Lower leg skin (tissue), 3 donors: ENCODE results near the gene KRT23.

Experiments used
- POLR2A ChIP-seq, 2 donors: fragments of 450-650 bp; IDR thresholded peaks; one replicate each; pipeline ENCODE4 v1.6.1; 2016 to 2017; ENCODE audit warnings: antibody characterized with exemption in 2 of 2, mild to moderate bottlenecking in 1 of 2, moderate library complexity in 1 of 2
- TF ChIP-seq, protein P1 (sequence below), 3 donors: fragments of 450-650 bp; IDR thresholded peaks; one replicate each; pipeline ENCODE4 v1.5.1; 2016; ENCODE audit warnings: antibody characterized with exemption in 3 of 3, mild to moderate bottlenecking in 3 of 3, moderate library complexity in 2 of 3

DNA sequence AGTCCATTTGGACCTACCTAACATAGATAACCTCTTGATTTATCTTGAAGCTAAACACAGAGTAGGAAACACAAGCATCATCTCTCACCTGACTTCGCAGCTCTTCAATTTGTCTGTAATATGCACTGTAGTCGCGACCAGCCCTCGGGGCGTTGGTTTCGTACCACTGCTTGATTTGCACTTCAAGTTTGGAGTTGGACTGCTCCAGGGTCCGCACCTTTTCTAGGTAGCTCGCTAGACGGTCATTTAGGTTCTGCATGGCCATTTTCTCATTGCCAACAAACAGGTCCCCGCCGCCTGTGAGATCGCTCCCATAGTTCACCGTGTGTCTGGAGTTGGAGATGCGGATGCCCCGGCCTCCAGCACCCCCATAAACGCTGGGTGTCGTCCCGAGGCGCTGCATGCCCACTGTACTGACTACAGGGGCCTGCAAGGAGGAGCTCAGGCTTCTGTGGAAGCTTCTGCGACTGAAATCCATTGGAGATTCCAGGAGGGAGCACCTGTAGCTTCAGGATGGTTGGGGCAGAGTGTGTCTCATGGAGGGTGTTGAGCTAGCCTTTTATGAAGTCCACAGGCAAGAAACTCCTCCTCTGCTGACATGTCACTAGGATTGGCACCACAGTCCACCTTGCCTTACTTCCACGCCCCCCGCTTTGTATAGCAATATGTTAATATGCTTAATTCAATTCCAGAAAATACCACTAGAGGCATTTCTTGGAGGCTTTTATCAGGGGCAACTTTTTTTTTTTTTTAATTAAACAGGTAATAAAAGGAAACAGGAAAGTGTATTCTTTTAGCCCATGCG is 52.5 kb downstream of the KRT23 start, which contains the start of gene KRT20:
- TF ChIP-seq, protein P1, sequence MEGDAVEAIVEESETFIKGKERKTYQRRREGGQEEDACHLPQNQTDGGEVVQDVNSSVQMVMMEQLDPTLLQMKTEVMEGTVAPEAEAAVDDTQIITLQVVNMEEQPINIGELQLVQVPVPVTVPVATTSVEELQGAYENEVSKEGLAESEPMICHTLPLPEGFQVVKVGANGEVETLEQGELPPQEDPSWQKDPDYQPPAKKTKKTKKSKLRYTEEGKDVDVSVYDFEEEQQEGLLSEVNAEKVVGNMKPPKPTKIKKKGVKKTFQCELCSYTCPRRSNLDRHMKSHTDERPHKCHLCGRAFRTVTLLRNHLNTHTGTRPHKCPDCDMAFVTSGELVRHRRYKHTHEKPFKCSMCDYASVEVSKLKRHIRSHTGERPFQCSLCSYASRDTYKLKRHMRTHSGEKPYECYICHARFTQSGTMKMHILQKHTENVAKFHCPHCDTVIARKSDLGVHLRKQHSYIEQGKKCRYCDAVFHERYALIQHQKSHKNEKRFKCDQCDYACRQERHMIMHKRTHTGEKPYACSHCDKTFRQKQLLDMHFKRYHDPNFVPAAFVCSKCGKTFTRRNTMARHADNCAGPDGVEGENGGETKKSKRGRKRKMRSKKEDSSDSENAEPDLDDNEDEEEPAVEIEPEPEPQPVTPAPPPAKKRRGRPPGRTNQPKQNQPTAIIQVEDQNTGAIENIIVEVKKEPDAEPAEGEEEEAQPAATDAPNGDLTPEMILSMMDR (IDR thresholded peaks at IDR 0.05), result no peak
- no peak for TF ChIP-seq POLR2A (IDR thresholded peaks at IDR 0.05)
